GM19238 (cell line): ENCODE measurements around the gene SULT1E1.
"Not testable (repeated sequence)": the region's sequence is repeated elsewhere in the genome, so short reads cannot be mapped to it uniquely, and the experiment has no call there.

Source experiments
- DNase-seq: peaks from one replicate; pipeline ENCODE4 v3.0.0; 2011; ENCODE audit warnings: low spot score; ENCODE audit not compliant: insufficient read length

Gene SULT1E1

GRCh38 chr4:69843932-69844331 lies 16.0 kb downstream of the SULT1E1 start:
- DNase-seq: no peak

DNA sequence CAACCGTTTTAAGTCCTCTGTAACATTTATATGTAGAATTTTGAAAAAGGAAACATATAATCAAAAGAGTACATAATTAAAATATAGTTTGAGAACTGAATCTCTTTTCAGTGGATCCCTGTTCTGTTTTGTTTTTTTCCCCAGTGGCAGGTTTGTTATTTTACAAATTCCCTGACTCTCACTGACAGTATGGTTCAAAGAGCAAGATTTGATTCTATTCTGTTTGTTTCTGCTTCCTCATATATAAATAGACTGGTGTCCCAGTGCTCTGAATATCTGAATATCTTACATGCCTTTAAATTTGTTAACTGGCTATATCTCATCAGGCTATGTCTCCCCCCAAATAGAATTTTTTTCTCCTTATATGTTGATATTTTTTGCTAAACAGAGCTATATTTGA lies 16.6 kb downstream of the SULT1E1 start:
- no peak for DNase-seq

- DNase-seq: no peak
Measured at GRCh38 chr4:69838977-69839376, 21.0 kb downstream of the SULT1E1 start.

- DNase-seq: no peak
Measured at GRCh38 chr4:69836287-69836686, 23.7 kb downstream of the SULT1E1 start.

DNA sequence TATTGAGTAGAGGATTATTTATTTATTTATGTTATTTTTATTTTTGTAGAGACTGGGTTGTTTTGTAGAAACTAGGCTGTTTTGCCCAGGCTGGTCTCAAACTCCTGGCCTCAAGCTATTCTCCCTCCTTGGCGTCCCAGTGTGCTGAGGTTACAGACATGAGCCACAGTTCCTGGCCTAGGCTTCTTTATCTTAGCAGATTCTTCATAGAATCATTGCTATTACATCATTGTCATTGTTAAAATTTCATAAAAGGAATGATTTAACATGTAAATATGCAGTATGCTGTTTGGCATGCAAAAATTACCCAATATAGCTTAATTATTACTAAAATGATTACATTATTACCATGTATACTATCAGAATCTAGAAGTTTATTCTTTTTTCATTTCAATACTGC lies 24.2 kb downstream of the SULT1E1 start:
- no peak for DNase-seq

DNA sequence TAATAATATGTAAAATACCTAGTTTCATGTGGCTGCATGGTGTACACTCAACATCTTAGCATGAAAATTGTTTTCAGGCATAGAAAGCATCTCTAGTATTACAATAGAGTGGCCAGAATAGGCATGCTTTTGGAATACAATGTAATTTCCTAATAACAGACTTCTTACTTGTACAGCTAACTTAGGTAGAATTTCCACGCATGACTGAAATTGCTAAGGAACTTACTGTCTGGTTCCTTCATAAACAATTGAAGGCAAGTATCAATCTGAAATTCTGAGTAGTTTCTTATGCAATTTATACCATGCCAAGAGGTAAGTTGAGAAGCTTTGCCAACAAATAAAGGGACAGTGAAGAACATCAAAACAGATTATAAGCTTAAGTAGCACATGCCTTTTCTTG lies 26.7 kb downstream of the SULT1E1 start:
- no peak for DNase-seq

DNA sequence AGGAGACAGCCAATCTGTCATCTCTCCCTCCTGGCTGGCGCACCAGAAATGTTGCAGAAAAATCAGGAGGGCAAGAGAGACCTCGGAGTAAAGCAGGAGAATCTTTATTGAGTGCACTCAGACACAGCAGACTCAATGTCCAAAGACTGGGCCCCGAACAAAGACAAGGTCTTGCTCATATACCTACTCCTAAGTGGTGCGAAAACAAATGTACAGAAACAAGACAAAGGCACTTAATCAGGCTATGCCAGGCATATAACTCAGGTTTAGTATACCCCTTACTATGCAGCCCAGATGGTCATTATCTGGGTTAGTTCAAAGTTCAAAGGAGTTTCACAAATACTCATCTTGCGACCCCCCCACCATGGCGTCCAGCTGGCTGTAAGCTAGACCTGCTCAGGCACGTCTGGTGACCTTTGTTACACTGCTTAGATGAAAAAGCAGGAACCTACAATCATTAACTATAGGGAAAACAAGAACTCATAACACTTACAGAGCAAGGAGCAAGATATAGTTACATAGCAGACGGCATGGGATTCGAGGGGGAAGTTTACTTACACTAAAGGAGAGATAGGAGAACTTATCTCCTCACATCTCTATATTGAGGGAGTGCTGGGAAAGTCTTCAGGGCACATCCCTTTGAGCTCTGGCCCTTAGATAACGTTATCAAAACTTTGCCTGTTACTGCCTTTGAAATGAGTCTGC lies 27.5 kb downstream of the SULT1E1 start:
- DNase-seq: no peak

DNA sequence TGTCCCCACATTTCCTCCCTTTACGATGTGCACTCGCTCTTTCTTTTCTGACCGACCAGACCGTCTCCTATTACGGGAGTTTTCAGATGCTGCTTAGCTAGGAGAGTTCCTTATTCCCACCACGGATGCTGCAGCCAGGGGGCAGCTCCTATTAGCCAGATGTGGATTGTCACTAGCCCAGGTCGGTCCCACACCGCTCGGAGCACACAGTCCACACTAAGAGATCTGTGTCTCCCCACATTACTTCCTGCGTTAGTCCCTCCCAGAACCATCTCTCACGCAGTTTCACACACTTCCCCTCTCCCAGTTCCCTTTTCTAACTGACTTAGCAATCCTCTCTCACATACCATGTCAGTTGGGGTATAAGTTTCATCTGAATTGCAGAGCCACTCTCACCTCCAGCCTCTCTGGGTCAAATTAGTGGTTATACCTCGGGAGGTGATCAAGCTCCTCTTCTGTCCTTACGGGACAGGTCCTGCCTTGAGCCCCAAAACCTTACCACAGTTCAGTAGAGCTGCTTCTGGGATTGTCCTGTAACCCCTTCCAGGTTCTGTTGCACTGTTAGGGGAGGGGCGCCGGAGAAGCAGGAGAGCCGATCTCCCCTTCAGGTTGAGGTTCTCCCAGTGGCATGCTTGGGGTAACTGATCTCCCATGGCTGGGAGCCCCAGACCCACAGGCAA lies 28.2 kb downstream of the SULT1E1 start:
- peak; percentile 29 for DNase-seq

DNA sequence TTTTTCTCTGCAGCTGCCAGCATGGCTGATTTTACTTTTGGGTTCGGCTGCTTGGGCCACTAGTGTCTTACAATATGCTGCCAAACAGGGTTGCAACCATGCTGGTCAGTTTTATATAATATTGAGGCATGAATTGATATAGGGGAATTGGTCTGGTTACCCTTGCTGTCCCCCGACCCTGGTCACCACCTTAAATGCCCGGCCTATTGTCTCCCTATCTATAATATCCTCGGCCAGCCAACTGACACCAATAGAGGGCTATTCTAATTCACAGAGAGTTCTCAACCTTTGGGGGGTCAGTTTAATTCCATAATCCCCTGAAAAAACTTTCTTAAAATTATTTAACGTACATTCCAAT lies 28.7 kb downstream of the SULT1E1 start:
- no peak for DNase-seq

- DNase-seq: no peak
Measured at GRCh38 chr4:69830560-69831269, 29.2 kb downstream of the SULT1E1 start.

GRCh38 chr4:69830192-69830559 lies 29.8 kb downstream of the SULT1E1 start:
- DNase-seq: no peak

- no peak for DNase-seq
Measured at GRCh38 chr4:69829678-69830077, 30.3 kb downstream of the SULT1E1 start.

- no peak for DNase-seq
Measured at GRCh38 chr4:69828828-69829227, 31.1 kb downstream of the SULT1E1 start.

DNA sequence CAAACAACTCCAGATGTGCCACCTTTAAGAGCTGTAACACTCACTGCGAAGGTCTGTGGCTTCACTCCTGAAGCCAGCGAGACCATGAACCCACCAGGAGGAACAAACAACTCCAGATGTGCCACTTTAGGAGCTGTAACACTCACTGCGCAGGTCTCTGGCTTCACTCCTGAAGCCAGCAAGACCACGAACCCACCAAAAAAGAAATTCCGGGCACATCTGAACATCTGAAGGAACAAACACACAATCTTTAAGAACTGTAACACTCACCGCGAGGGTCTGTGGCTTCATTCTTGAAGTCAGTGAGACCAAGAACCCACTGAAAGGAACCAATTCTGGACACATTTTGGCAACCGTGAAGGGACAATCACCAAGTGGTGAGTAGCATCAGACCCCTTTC lies 34.9 kb downstream of the SULT1E1 start:
- not testable (repeated sequence) for DNase-seq

DNA sequence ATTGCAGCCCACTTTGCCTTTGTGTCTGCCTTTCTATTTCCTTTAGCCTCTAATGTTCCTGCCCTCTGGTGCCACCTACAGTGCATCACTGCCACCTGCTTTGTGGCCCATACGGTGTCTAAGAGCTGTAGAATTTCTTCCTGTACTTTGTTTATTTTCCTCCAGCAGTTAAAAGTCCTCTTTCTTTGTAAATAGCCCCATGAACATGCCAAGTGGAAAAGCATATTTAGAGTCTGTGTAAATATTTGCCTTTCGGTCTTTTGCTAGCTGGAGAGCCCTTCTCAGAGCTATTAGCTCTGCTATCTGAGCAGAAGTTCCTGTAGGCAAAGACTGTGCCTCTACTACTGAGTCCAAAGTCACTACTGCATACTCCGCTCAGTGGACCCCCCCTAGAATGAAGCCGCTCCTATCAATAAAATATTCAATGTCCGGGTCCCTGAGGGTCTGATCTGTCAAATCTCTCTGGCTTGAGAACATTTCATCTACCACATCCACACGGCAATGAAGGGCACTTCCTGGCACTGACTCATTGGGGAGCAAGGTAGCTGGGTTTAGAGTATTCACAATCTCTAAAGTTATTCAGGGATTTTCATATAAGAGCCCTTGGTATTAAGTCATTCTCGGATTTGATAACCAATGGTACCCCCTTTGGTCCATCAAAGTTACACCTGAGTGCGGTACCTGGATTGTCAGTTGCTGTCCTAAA lies 36.3 kb downstream of the SULT1E1 start:
- DNase-seq: no peak

GRCh38 chr4:69823048-69823447 lies 36.9 kb downstream of the SULT1E1 start:
- DNase-seq: no peak

DNA sequence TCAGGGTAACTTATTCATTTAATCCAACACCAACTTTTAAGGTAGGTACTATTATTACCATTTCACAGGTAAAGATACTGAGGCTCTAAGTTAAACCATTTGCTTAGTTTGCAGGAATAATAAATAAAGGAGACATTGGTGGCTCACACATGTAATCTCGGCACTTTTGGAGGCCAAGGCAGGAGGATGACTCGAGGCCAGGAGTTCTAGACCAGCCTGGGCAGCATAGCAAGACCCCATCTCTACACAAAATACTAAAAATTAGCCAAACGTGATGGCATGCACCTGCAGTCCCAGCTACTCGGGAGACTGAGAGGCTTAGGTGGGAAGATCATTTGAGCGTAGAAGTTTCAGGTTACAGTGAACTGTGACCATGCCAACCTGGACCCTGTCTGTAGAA lies 37.7 kb downstream of the SULT1E1 start:
- no peak for DNase-seq

- DNase-seq: no peak
Measured at GRCh38 chr4:69818060-69818639, 41.8 kb downstream of the SULT1E1 start.

GRCh38 chr4:69816236-69816635 lies 43.7 kb downstream of the SULT1E1 start:
- no peak for DNase-seq

DNA sequence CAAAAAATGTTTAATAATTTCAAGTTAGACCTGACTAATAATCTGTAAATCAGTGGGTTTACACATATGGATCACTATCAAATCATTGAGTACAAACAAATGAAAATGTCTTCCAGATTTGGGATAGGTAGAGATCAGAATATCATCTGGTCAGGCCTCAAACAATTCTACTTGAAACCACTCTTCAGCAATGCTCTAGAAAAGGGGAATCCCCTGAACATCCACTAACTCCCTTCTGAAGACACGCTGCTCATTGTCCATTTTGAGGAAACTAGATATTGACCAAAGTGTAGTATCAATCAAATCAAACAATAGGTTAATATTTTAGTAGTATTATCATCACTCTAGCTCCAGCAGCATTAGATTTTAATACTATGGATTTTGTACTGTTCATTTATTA lies 46.3 kb downstream of the SULT1E1 start:
- DNase-seq: no peak

DNA sequence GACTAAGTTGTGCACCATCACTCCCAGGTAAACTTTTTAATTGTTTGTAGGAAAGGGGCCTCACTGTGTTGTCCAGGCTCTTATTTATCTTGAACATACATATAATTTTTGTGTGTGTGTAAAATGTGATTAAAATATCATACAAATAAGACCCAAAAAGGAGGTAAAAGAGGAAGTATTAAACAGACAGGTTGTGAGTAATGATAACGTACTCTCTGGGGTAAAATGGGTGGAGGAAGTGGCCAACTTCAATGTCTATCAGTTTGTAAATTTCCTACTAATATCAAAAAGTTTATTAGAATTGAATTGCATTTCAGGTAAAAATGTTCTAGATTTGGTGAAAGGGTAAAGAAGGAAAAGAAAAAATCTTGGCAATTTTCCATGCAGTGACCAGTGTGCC lies 48.8 kb downstream of the SULT1E1 start:
- no peak for DNase-seq

DNA sequence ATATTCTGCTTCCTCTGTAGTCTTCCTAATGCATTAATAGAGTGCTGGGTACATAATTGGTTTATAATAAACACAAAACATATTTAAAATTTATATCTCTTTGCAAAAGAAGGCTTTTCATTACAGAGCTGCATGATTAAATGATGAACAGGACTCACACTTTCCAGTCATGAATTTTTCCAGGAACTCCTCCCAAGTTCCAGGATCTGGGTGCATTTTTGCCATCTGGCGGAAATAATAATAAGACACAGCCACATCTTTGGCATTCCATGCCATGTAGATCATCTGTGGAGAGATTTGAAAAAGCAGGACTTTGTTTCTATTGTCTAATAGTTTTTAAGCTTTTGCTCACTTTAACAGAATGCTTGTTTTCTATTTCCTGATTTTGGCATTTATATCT lies 59.3 kb downstream of the SULT1E1 start:
- no peak for DNase-seq
